Omental fat pad (tissue), 4 donors: ENCODE measurements around the gene PACSIN2. TPM values are rescaled to one million over a fixed set of nuclear protein-coding genes. Genes with fewer than 3 reads are reported as not detected.

Experiments
- ATAC-seq: fragments of 150-250 bp; one replicate; pipeline ENCODE4 v1.9.1; 2016; ENCODE audit warnings: mild to moderate bottlenecking, moderate library complexity; ENCODE audit not compliant: low FRiP score
- DNase-seq: peaks from one replicate; pipeline ENCODE4 v3.0.0-alpha.2; 2019; ENCODE audit warnings: low spot score
- CTCF ChIP-seq, 3 donors: fragments of 450-650 bp; IDR thresholded peaks; one replicate each; pipeline ENCODE4 v1.5.1; 2016 to 2017; ENCODE audit warnings: antibody characterized with exemption in 3 of 3, mild to moderate bottlenecking in 3 of 3, moderate library complexity in 2 of 3
- total RNA-seq, 4 donors: library from RNA; depleted of rRNA; stranded (reverse); fragments of >200 nt; gene quantifications; one replicate each; pipeline ENCODE4 v1.1.0, GENCODE V29; 2016

Gene PACSIN2
- total RNA-seq, 4 donors from 2014 or later: 39.0 to 111 (median 51.3) TPM

GRCh38 chr22:42991010-42991651 lies 23.8 kb downstream of the PACSIN2 start:
- no peak for TF ChIP-seq CTCF (IDR thresholded peaks at IDR 0.05)
- ATAC-seq (peak; percentile 38), DNase-seq (no peak)

GRCh38 chr22:42990131-42990838 lies 24.7 kb downstream of the PACSIN2 start:
- no peak for TF ChIP-seq CTCF (IDR thresholded peaks at IDR 0.05)
- ATAC-seq (no peak), DNase-seq (no peak)

GRCh38 chr22:42986115-42986514 lies 28.8 kb downstream of the PACSIN2 start:
- no peak for TF ChIP-seq CTCF (IDR thresholded peaks at IDR 0.05)
- ATAC-seq (no peak), DNase-seq (no peak)

GRCh38 chr22:42985531-42985905 lies 29.4 kb downstream of the PACSIN2 start:
- DNase-seq (no peak), ATAC-seq (no peak)
- no peak for TF ChIP-seq CTCF (IDR thresholded peaks at IDR 0.05)

GRCh38 chr22:42984814-42985530 lies 30.0 kb downstream of the PACSIN2 start:
- ATAC-seq (peak; percentile 54), DNase-seq (no peak)
- no peak for TF ChIP-seq CTCF (IDR thresholded peaks at IDR 0.05)

GRCh38 chr22:42984397-42984796 lies 30.6 kb downstream of the PACSIN2 start:
- DNase-seq (no peak), ATAC-seq (no peak)
- TF ChIP-seq CTCF (IDR thresholded peaks at IDR 0.05): no peak
